IPS DF 6.9 (cell line): ENCODE measurements around the gene ARFIP1.
"Not testable (repeated sequence)": the region's sequence is repeated elsewhere in the genome, so short reads cannot be mapped to it uniquely, and the experiment has no call there.

Experiments used
- DNase-seq: peaks from one replicate; pipeline ENCODE4 v3.0.0-alpha.2; 2013; ENCODE audit warnings: low read depth, low spot score
- H3K27ac ChIP-seq: one replicate; pipeline ENCODE4 v1.5.1; 2013; ENCODE audit warnings: low read length, control low read depth
- H3K27me3 ChIP-seq: 2 replicates; pipeline ENCODE4 v1.6.1; 2013; ENCODE audit warnings: mild to moderate bottlenecking, low read length; ENCODE audit not compliant: control insufficient read depth, insufficient read depth
- H3K36me3 ChIP-seq: 2 replicates; pipeline ENCODE4 v1.6.1; 2013; ENCODE audit warnings: low read length; ENCODE audit not compliant: control insufficient read depth, insufficient read depth
- H3K4me1 ChIP-seq: 2 replicates; pipeline ENCODE4 v1.6.1; 2013; ENCODE audit warnings: low read length; ENCODE audit not compliant: control insufficient read depth, insufficient read depth
- H3K4me3 ChIP-seq: 2 replicates; pipeline ENCODE4 v1.5.1; 2013; ENCODE audit warnings: mild to moderate bottlenecking, low read length
- H3K9me3 ChIP-seq: 2 replicates; pipeline ENCODE4 v1.6.1; 2013; ENCODE audit warnings: low read length, inconsistent platforms; ENCODE audit not compliant: control insufficient read depth, insufficient read depth
- WGBS: extraction: QIAGEN DNeasy Blood & Tissue Kit; methylation state at CpG from one replicate; pipeline ENCODE4 v1.1.7; 2013; ENCODE audit warnings: mixed read lengths, missing lambda C conversion rate; ENCODE audit not compliant: insufficient read length, insufficient coverage; 5-methylcytosine and 5-hydroxymethylcytosine counted together

Gene ARFIP1

DNA sequence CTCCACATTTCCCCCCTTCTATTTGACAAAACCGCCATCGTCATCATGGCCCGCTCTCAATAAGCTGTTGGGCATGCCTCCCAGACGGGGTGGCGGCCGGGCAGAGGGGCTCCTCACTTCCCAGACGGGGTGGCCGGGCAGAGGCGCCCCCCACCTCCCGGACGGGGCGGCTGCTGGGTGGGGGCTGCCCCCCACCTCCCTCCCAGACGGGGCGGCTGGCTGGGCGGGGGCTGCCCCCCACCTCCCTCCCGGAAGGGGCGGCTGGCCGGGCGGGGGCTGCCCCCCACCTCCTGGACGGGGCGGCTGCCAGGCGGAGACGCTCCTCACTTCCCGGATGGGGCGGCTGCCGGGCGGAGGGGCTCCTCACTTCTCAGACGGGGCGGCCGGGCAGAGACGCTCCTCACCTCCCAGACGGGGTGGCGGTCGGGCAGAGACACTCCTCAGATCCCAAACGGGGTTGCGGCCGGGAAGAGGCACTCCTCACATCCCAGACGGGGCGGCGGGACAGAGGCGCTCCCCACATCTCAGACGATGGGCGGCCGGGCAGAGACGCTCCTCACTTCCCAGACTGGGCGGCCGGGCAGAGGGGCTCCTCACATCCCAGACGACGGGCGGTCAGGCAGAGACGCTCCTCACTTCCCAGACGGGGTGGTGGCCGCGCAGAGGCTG lies 14.6 kb upstream of the ARFIP1 start:
- no CpG with 5 or more reads among the region's 54 CpGs for WGBS
- not testable (repeated sequence) for H3K4me1 ChIP-seq, H3K27me3 ChIP-seq, DNase-seq, H3K4me3 ChIP-seq, H3K27ac ChIP-seq, H3K9me3 ChIP-seq, H3K36me3 ChIP-seq

DNA sequence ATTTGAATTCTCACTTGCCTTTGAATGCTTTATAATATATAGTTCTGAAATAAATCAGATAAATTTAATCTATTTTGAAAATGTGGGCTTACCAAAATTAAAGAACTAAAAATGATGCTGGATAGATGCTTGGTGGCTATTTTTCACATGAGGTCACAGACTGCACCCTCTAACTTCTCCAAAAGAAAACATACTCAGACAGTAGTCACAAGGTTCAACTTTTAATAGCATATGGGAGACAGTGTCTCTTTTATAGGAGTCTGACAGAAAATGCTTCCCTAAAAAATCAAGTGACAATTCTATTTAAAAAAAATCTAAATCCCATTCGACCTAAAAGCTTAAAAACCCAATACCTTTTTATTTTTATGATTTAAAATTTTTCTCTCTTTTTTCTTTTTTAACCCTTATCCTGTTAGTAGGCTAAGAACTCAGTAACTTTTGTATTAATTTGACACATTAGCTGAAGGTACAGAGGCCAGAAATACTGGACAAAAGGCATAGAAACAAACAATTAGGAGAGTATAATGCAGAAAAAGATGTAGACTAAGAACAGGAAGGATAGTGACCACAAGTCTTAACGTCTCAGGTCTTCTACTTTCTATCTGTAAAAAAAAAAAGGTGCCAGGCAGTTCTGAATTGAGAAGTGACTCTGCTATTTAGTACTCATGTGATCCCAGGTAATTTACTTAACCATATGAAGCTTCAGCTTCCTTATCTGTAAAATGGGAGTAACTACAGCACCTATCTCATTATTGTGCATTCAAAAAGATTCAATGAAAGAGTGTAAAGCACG lies 7.8 kb upstream of the ARFIP1 start:
- no peak for DNase-seq
- WGBS = 100% methylated on average over 1 of the region's 3 CpGs
- Histone ChIP-seq H3K27ac (no peak overlapping the region), H3K9me3 (no peaks in the 10 kb centered on the region), H3K27me3 (no peaks in the 10 kb centered on the region), H3K36me3 (no peaks in the 10 kb centered on the region), H3K4me3 (no peak overlapping the region), H3K4me1 (no peaks in the 10 kb centered on the region)

DNA sequence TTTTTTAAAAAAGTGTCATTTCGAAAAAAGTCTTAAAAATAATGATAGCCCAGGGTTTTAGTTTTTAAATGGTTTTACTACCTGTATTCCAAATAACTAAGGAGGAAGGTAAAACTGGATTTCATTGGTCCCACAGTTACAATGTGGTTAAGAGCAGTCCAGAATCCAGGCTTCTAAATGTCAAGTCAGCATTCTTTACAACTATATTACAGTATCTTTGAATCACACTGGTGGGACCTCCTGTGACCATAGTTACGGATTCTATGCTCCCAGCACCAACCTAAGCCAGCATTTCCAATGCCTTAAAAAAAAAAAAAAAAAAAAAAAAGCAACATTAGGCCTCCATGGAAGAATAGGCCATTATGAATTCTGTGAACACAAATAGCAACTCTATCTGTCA lies 6.4 kb upstream of the ARFIP1 start:
- WGBS = no CpG with 5 or more reads among the region's 2 CpGs
- Histone ChIP-seq H3K4me3 (no peak overlapping the region), H3K27me3 (no peaks in the 10 kb centered on the region), H3K36me3 (no peaks in the 10 kb centered on the region), H3K9me3 (no peaks in the 10 kb centered on the region), H3K4me1 (no peaks in the 10 kb centered on the region), H3K27ac (no peak overlapping the region)
- no peak for DNase-seq

DNA sequence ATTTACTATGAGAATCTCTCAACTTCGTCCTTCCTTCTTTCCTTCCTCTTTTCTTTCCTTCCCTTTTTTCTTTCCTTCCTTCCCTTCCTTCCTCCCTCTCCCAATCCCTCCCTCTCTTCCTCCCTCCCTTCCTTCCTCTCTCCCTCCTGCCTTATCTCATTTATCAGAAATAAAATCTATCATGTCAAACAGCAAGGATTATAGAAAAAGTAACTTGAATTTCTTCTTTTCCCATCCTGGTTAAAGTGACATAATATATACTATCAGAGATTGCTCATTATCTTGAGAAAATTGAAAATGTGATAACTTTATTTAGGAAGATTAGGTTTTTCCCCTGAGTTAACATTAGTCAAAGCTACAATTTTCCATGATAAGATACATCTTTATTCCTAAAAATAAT lies 5.8 kb upstream of the ARFIP1 start:
- DNase-seq = no peak
- no peaks in the 10 kb centered on the region for H3K9me3 ChIP-seq
- H3K36me3 ChIP-seq = no peaks in the 10 kb centered on the region
- H3K27me3 ChIP-seq = no peaks in the 10 kb centered on the region
- H3K4me3 ChIP-seq = no peak overlapping the region
- no peak overlapping the region for H3K27ac ChIP-seq
- WGBS = 100% methylated on average over 1 of the region's 1 CpG
- no peaks in the 10 kb centered on the region for H3K4me1 ChIP-seq

DNA sequence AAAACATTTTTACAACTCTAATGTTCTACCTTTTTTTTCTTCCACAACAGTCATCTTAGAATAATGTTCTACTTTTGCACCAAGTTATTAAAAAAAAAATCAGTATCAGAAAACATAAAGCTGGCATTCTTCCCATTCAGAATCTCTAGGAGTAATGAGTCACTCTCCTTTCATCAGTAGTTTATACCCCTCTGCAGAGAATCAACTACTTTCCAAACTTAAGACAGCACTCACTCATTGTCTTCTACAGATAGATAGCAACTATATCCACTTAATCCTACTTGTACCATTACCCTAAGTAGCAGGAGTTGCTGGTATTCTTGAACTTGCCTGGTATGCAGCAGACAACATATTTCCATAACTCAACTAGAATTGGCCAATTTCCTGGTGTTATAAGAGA lies 3.4 kb upstream of the ARFIP1 start:
- Histone ChIP-seq H3K27me3 (no peaks in the 10 kb centered on the region), H3K4me3 (no peak overlapping the region), H3K4me1 (no peaks in the 10 kb centered on the region), H3K9me3 (no peaks in the 10 kb centered on the region), H3K36me3 (no peaks in the 10 kb centered on the region), H3K27ac (no peak overlapping the region)
- DNase-seq = no peak

DNA sequence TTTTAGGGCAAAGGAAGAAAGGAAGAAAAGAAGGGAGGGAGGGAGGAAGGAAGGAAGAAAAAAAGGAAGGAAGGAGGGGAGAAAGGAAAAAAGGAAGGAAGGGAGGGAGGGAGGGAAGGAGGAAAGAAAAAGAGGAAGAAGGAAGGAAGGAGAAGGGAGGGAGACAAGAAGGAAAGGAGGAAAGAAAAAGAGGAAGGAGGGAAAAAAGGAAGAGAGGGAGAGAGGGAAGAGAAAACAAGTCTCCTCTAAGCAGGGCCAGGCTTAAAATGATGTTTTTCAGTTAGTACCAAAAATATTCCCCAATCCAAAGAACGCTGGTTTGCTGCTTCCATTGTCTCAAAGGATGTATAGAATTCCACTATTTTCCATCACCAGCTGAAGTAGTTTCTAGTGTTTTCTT lies 2.3 kb upstream of the ARFIP1 start:
- Histone ChIP-seq H3K27me3 (no peaks in the 10 kb centered on the region), H3K4me1 (no peaks in the 10 kb centered on the region), H3K36me3 (no peaks in the 10 kb centered on the region), H3K4me3 (no peak overlapping the region), H3K9me3 (no peaks in the 10 kb centered on the region), H3K27ac (no peak overlapping the region)
- no peak for DNase-seq
- no CpG with 5 or more reads among the region's 1 CpG for WGBS

DNA sequence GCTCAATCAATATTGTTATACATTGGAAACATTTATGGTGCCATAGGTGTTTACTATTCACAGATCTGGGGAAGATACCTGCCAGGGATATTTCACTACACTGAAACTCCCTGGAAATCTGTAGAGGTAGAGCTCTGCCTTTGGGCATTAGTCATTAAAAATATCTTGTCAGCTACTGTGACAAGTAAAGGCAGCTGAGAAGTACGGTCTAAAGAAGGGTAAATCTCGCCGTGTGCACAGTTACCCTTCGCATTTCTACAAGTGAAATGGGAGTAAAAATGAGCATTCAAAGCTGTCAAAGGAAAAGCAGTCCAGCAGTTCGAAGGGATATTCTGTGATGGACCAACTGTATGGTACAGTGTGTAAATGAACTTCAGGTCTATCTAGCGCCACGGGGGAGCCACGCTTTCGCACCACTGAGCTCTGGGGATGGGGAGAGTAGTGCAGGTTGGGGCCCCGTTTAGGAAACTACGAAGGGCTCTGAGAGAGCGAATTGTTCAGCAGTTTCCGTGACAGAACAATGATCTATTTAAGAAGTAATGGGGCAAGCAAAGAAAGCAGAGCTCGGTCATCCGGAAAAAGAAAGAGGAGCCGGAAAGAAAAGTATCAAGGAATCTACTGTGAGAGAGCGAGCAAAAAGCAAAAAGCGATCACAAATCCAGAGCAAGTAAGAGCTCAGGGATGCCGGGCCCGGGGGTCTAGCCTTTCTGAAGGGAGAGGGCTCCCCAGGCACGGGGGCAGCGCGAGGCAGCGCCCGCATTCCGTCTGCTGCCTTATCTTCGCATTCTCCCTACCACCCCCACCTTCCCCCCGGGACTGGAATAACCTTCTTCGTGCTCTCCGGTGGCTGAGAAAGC lies 870 bp upstream of the ARFIP1 start:
- WGBS = no CpG with 5 or more reads among the region's 30 CpGs
- H3K27me3 ChIP-seq = no peaks in the 10 kb centered on the region
- peak overlapping the region; percentile 95 for H3K4me3 ChIP-seq
- H3K27ac ChIP-seq = no peak overlapping the region
- no peak for DNase-seq
- no peaks in the 10 kb centered on the region for H3K36me3 ChIP-seq
- H3K9me3 ChIP-seq = no peaks in the 10 kb centered on the region
- H3K4me1 ChIP-seq = no peaks in the 10 kb centered on the region

DNA sequence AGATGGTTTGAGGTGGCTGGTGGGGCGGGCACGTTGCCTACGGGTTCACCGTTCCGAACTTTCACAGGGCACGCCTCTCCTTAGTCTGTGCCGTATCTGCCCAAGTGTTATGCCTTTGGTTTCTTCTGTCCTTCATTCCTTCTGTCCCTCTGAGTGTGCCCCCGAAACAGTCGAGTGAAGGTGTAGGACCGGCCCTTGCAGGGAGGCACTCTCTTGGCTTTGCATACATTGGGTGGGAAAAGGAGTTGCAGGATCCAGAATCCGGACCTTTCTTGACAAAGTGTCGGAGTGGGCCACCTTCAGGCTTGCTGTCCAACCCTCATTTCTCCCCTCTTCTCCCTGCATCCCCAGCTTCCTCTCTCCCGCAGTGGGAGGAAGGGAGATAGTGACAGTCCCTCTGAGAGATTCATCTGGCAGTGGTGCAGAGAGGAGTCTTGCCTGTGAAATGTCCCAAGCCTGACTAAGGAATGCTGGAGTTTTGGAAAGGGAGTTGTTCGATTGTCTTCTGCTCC lies 569 bp downstream of the ARFIP1 start:
- no peak for DNase-seq
- no peak overlapping the region for H3K27ac ChIP-seq
- no peaks in the 10 kb centered on the region for H3K4me1 ChIP-seq
- H3K36me3 ChIP-seq = no peaks in the 10 kb centered on the region
- H3K27me3 ChIP-seq = no peaks in the 10 kb centered on the region
- no CpG with 5 or more reads among the region's 14 CpGs for WGBS
- H3K9me3 ChIP-seq = no peaks in the 10 kb centered on the region
- peak overlapping the region; percentile 95; the same call in 1 of the 2 replicates for H3K4me3 ChIP-seq

DNA sequence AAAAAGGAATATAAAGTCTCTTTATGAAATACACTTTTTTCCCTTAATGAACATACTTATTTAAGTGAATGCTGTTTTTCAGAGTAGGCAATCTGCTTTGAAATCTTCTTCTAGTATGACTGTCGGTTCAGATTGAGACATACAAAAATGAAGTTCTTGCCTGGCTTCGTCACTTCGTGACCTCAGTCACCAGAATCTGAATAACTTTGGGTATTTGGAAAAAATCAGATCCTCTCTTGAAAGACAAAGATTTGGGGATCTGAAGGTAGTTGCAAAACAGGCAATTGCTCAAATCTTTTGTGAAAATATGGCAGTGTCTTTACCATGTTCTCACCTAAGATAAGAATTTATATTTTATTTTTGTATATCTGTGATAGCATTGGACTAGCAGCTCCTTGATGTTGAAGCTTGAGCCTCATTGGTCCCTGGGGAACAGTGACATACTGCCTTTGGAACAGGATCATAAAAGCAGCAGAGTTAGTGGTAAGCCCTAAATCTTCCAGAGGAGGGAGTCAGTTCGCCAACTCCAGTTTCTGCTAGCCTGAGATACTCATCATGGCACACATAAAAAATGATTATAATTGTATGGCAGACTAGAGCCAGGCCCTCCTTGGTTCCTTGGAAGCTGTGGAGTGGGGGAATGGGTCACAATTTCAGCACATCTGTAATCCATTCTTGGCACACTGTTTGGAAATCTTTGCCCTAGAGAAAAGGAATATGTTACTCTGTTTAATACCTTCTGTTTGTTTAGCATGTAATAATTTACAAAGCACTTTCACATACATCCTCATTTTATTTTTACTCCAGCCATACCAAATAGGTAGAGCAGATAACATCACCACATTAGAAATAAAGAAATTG lies 5.0 kb downstream of the ARFIP1 start:
- no peak for DNase-seq
- no peaks in the 10 kb centered on the region for H3K4me1 ChIP-seq
- H3K27ac ChIP-seq = no peak overlapping the region
- H3K27me3 ChIP-seq = no peaks in the 10 kb centered on the region
- H3K4me3 ChIP-seq = no peak overlapping the region
- no peaks in the 10 kb centered on the region for H3K9me3 ChIP-seq
- H3K36me3 ChIP-seq = no peaks in the 10 kb centered on the region
- WGBS = no CpG with 5 or more reads among the region's 4 CpGs
